Breast epithelium (tissue), 4 donors: ENCODE data around the gene CACNA1F. TPM values are rescaled to one million over a fixed set of nuclear protein-coding genes. Genes with fewer than 3 reads are reported as not detected.

Source experiments
- DNase-seq, 2 donors: peaks; one replicate each; pipeline ENCODE4 v3.0.0-alpha.2; 2019; ENCODE audit warnings: low spot score in 2 of 2
- H3K27ac ChIP-seq, 2 donors: fragments of 200-600 bp; sonication (generic) in 1 of 2; one replicate each; pipeline ENCODE4 v1.5.1; 2016 to 2019; ENCODE audit warnings: mild to moderate bottlenecking in 1 of 2
- H3K27me3 ChIP-seq, 2 donors: fragments of 200-600 bp; sonication (generic) in 1 of 2; one replicate each; pipeline versions ENCODE4 v1.5.1 to v1.6.0; 2017 to 2019; ENCODE audit warnings: control low read depth in 1 of 2, mild to moderate bottlenecking in 1 of 2
- H3K36me3 ChIP-seq: fragments of 200-600 bp; one replicate; pipeline ENCODE4 v1.5.1; 2019
- H3K4me1 ChIP-seq, 2 donors: fragments of 200-600 bp; sonication (generic); one replicate each; pipeline ENCODE4 v1.5.1; 2016 to 2019; ENCODE audit warnings: control low read depth in 1 of 2
- H3K4me3 ChIP-seq, 3 donors: fragments of 200-600 bp; sonication (generic); 1 replicate in 2 of 3; 2 replicates in 1 of 3; pipeline ENCODE4 v1.5.1; 2016 to 2019; ENCODE audit warnings: mild to moderate bottlenecking in 3 of 3, moderate library complexity in 2 of 3
- H3K9me3 ChIP-seq, 2 donors: fragments of 200-600 bp; sonication (generic) in 1 of 2; one replicate each; pipeline ENCODE4 v1.5.1; 2016 to 2019; ENCODE audit warnings: control low read depth in 1 of 2
- CTCF ChIP-seq, 3 donors: fragments of 450-650 bp; IDR thresholded peaks; one replicate each; pipeline ENCODE4 v1.5.1; 2016 to 2017; ENCODE audit warnings: antibody characterized with exemption in 3 of 3, mild to moderate bottlenecking in 3 of 3, moderate library complexity in 3 of 3
- POLR2A ChIP-seq: fragments of 450-650 bp; IDR thresholded peaks from one replicate; pipeline ENCODE4 v1.6.1; 2016; ENCODE audit warnings: antibody characterized with exemption, mild to moderate bottlenecking, moderate library complexity
- POLR2AphosphoS5 ChIP-seq, 3 donors: sonication (generic); formaldehyde crosslinking; IDR thresholded peaks; one replicate each; pipeline ENCODE4 v1.6.1; 2017; ENCODE audit warnings: antibody characterized with exemption in 3 of 3
- intact Hi-C: fragments of 100-400 bp; cut with DNase I; formaldehyde crosslinking; loops from one replicate; pipeline ENCODE4 v1.15.1; 2023; ENCODE audit warnings: low total_unique reads
- total RNA-seq, 3 donors: library from RNA; depleted of rRNA; stranded (reverse); fragments of >200 nt; gene quantifications; one replicate each; pipeline ENCODE4 v1.1.0, GENCODE V29; 2016

Gene CACNA1F
- total RNA-seq, 3 donors from 2014 or later: 0.48 to 1.8 (median 0.66) TPM

- Histone ChIP-seq H3K4me1 (no peaks in the 10 kb centered on the region), H3K4me3 (no peak overlapping the region), H3K27ac (no peak overlapping the region), H3K9me3 (no peaks in the 10 kb centered on the region), H3K36me3 (no peaks in the 10 kb centered on the region), H3K27me3 (peaks cover 0 to 31% of the 10 kb centered on the region in 2 donors)
- intact Hi-C loops: no loop called here
- no peak for TF ChIP-seq CTCF (IDR thresholded peaks at IDR 0.05)
- DNase-seq: no peak
Measured at GRCh38 chrX:49197543-49198087, 35.5 kb downstream of the CACNA1F start.

- DNase-seq: no peak
- Histone ChIP-seq H3K27ac (no peak overlapping the region), H3K36me3 (no peaks in the 10 kb centered on the region), H3K4me1 (no peaks in the 10 kb centered on the region), H3K27me3 (peaks cover 0 to 18% of the 10 kb centered on the region in 2 donors), H3K4me3 (no peak overlapping the region), H3K9me3 (no peaks in the 10 kb centered on the region)
- TF ChIP-seq POLR2AphosphoS5 (IDR thresholded peaks at IDR 0.05): no peak
- TF ChIP-seq CTCF (IDR thresholded peaks at IDR 0.05): no peak
- no peak for TF ChIP-seq POLR2A
- intact Hi-C loops: no loop called here
Measured at GRCh38 chrX:49193542-49193964, 39.6 kb downstream of the CACNA1F start.

GRCh38 chrX:49192722-49193328, 40.3 kb downstream of the CACNA1F start:
- no peaks in the 10 kb centered on the region for H3K4me1 ChIP-seq
- TF ChIP-seq POLR2AphosphoS5 (IDR thresholded peaks at IDR 0.05) (no peak), CTCF (IDR thresholded peaks at IDR 0.05) (peak in 2 of 3 donors; percentile 26 to 29)
- peaks cover 0 to 15% of the 10 kb centered on the region in 2 donors for H3K27me3 ChIP-seq
- intact Hi-C loops: no loop called here
- H3K27ac ChIP-seq: no peak overlapping the region
- no peaks in the 10 kb centered on the region for H3K9me3 ChIP-seq
- H3K36me3 ChIP-seq: no peaks in the 10 kb centered on the region
- DNase-seq: no peak
- no peak overlapping the region for H3K4me3 ChIP-seq

- peak overlapping the region; percentile 55 to 69 (median 64) for H3K4me3 ChIP-seq
- peaks cover 0 to 8% of the 10 kb centered on the region in 2 donors for H3K27me3 ChIP-seq
- intact Hi-C loops: loop anchor here (2.0 kb wide), 1 partner anchor 79 kb away; no protein-coding TSS in a partner anchor
- H3K4me1 ChIP-seq: no peaks in the 10 kb centered on the region
- H3K9me3 ChIP-seq: no peaks in the 10 kb centered on the region
- DNase-seq: no peak
- peak overlapping the region; percentile 60 to 85 for H3K27ac ChIP-seq
- TF ChIP-seq CTCF (IDR thresholded peaks at IDR 0.05): no peak
- no peak for TF ChIP-seq POLR2AphosphoS5 (IDR thresholded peaks at IDR 0.05)
- no peak for TF ChIP-seq POLR2A
- H3K36me3 ChIP-seq: no peaks in the 10 kb centered on the region
Measured at GRCh38 chrX:49191574-49192011, 41.5 kb downstream of the CACNA1F start.

GRCh38 chrX:49190821-49191573, 42.1 kb downstream of the CACNA1F start:
- Histone ChIP-seq H3K9me3 (no peaks in the 10 kb centered on the region), H3K27ac (peak overlapping the region; percentile 77 to 91), H3K27me3 (peaks cover 0 to 6% of the 10 kb centered on the region in 2 donors), H3K36me3 (no peaks in the 10 kb centered on the region), H3K4me1 (no peaks in the 10 kb centered on the region), H3K4me3 (peak overlapping the region; percentile 55 to 69 (median 64))
- DNase-seq: peak; percentile 79 to 97
- TF ChIP-seq CTCF (IDR thresholded peaks at IDR 0.05): no peak
- peak; percentile 26 for TF ChIP-seq POLR2A
- peak; percentile 34 to 53 (median 43) for TF ChIP-seq POLR2AphosphoS5 (IDR thresholded peaks at IDR 0.05)
- intact Hi-C loops: loop anchor here (2.0 kb wide), 1 partner anchor 80 kb away; no protein-coding TSS in a partner anchor
